HepG2 (cell line): Measurements from ENCODE around the gene NAB2. TPM values are rescaled to one million over a fixed set of nuclear protein-coding genes. Genes with fewer than 3 reads are reported as not detected.

Experiments
- ARID3A ChIP-seq: IDR thresholded peaks from 2 replicates; pipeline ENCODE4 v1.6.1; 2012; ENCODE audit warnings: low read depth, low read length, improper control_type of control experiment
- ATF4 ChIP-seq, 2 experiments: fragments of 450-650 bp in 1 of 2; sonication (generic) in 1 of 2; formaldehyde crosslinking; IDR thresholded peaks; 2 replicates each; pipeline versions ENCODE4 v1.5.0 to v1.8.0; 2020 to 2022; ENCODE audit warnings: mild to moderate bottlenecking in 1 of 2, missing genetic modification reagents in 1 of 2
- CENPT ChIP-seq: sonication (generic); formaldehyde crosslinking; IDR thresholded peaks from 2 replicates; pipeline ENCODE4 v1.8.0; 2022; ENCODE audit warnings: low read depth, mild to moderate bottlenecking, moderate library complexity, missing genetic modification reagents
- CHD4 ChIP-seq: fragments of 200-600 bp; sonication (generic); IDR thresholded peaks from 2 replicates; pipeline ENCODE4 v1.7.0; 2017; ENCODE audit warnings: mild to moderate bottlenecking, low read length, borderline replicate concordance
- GMEB1 ChIP-seq: sonication (generic); formaldehyde crosslinking; IDR thresholded peaks from 2 replicates; pipeline ENCODE4 v1.5.1; 2020; ENCODE audit warnings: missing genetic modification reagents, mild to moderate bottlenecking, borderline replicate concordance
- IRX3 ChIP-seq: sonication (generic); formaldehyde crosslinking; IDR thresholded peaks from 2 replicates; pipeline ENCODE4 v1.8.1; 2023; ENCODE audit warnings: mild to moderate bottlenecking, low read depth, missing genetic modification reagents, borderline replicate concordance
- JUND ChIP-seq: sonication (generic); formaldehyde crosslinking; IDR thresholded peaks from 2 replicates; pipeline ENCODE4 v1.8.0; 2022; ENCODE audit warnings: mild to moderate bottlenecking, missing genetic modification reagents
- MBNL3 ChIP-seq: fragments of 250-450 bp; sonication (Bioruptor Pico); conservative IDR thresholded peaks from 2 replicates; pipeline ENCODE4 v1.8.0; 2022; ENCODE audit warnings: mild to moderate bottlenecking, inconsistent platforms
- MIER2 ChIP-seq: IDR thresholded peaks from 2 replicates; pipeline ENCODE4 v1.6.1; 2016; ENCODE audit warnings: missing biosample characterization, missing genetic modification reagents
- NR1H2 ChIP-seq: sonication (generic); formaldehyde crosslinking; IDR thresholded peaks from 2 replicates; pipeline ENCODE4 v1.8.1; 2022; ENCODE audit warnings: low read depth, missing genetic modification reagents, borderline replicate concordance
- PRDM4 ChIP-seq: sonication (generic); formaldehyde crosslinking; IDR thresholded peaks from 2 replicates; pipeline ENCODE4 v1.9.0; 2021; ENCODE audit warnings: missing genetic modification reagents, borderline replicate concordance
- PREB ChIP-seq: sonication (generic); formaldehyde crosslinking; IDR thresholded peaks from 2 replicates; pipeline ENCODE4 v1.4.0; 2020; ENCODE audit warnings: missing genetic modification reagents
- SNAI1 ChIP-seq: sonication (generic); formaldehyde crosslinking; IDR thresholded peaks from 2 replicates; pipeline ENCODE4 v1.5.0; 2020; ENCODE audit warnings: mild to moderate bottlenecking, missing genetic modification reagents, borderline replicate concordance
- SP4 ChIP-seq: sonication (generic); formaldehyde crosslinking; IDR thresholded peaks from 2 replicates; pipeline ENCODE4 v1.8.1; 2023; ENCODE audit warnings: mild to moderate bottlenecking, missing genetic modification reagents
- XRCC5 ChIP-seq: fragments of 200-400 bp; formaldehyde crosslinking; optimal IDR thresholded peaks from 2 replicates; pipeline ENCODE3; 2017; ENCODE audit warnings: mild to moderate bottlenecking, low read length
- ZBTB20 ChIP-seq: sonication (generic); formaldehyde crosslinking; IDR thresholded peaks from 2 replicates; pipeline ENCODE4 v1.8.1; 2023; ENCODE audit warnings: missing genetic modification reagents, low read depth, mild to moderate bottlenecking, borderline replicate concordance
- ZBTB21 ChIP-seq: sonication (generic); formaldehyde crosslinking; IDR thresholded peaks from 2 replicates; pipeline ENCODE4 v1.4.0; 2020; ENCODE audit warnings: missing genetic modification reagents
- ZNF12 ChIP-seq: sonication (generic); formaldehyde crosslinking; IDR thresholded peaks from 2 replicates; pipeline ENCODE4 v1.5.0; 2020; ENCODE audit warnings: missing genetic modification reagents
- ZNF562 ChIP-seq: sonication (generic); formaldehyde crosslinking; IDR thresholded peaks from 2 replicates; pipeline ENCODE4 v1.8.0; 2022; ENCODE audit warnings: missing genetic modification reagents, borderline replicate concordance
- ZNF652 ChIP-seq: IDR thresholded peaks from 2 replicates; pipeline ENCODE4 v1.6.1; 2016; ENCODE audit warnings: low read depth, borderline replicate concordance
- ZNF724P ChIP-seq: sonication (generic); formaldehyde crosslinking; IDR thresholded peaks from 2 replicates; pipeline ENCODE4 v1.8.0; 2022; ENCODE audit warnings: missing genetic modification reagents, borderline replicate concordance
- ZNF891 ChIP-seq: sonication (generic); formaldehyde crosslinking; IDR thresholded peaks from 2 replicates; pipeline ENCODE4 v1.5.0; 2020; ENCODE audit warnings: mild to moderate bottlenecking, missing genetic modification reagents
- ZSCAN25 ChIP-seq: sonication (generic); formaldehyde crosslinking; IDR thresholded peaks from 2 replicates; pipeline ENCODE4 v1.8.0; 2022; ENCODE audit warnings: mild to moderate bottlenecking, missing genetic modification reagents
- polyA plus RNA-seq, 8 experiments: library from polyadenylated mRNA; depleted of rRNA in 3 of 8; stranded (reverse) in 7 of 8; unstranded in 1 of 8; fragments of >200 nt; fragmentation: Illumina TruSeq in 4 of 8; extraction: Trizol in 4 of 8; gene quantifications; 2 replicates each; pipeline versions ENCODE4 v1.2.1 to v1.2.3, GENCODE V29; 2011 to 2016; ENCODE audit warnings: low read depth in 4 of 8, missing spikeins in 1 of 8, mixed read lengths in 1 of 8; ENCODE audit not compliant: insufficient read depth in 1 of 8
- total RNA-seq, 5 experiments: library from RNA; depleted of rRNA; stranded (reverse); fragments of >200 nt; fragmentation: Illumina TruSeq; extraction: Trizol; gene quantifications; 2 replicates each; pipeline ENCODE4 v1.2.3, GENCODE V29; 2016; ENCODE audit warnings: low read depth in 1 of 5

NAB2 gene
- total and polyA plus RNA-seq, 2 of the 13 experiments (the other 11 are each of a cell fraction or from before 2014, with no cell fraction given) = 11.7 to 12.9 TPM

- TF ChIP-seq ATF4 (CRISPR knock-in tag; IDR thresholded peaks at IDR 0.05) = no peak; a peak in 1 of 4 replicates
- no peak for TF ChIP-seq CENPT
- TF ChIP-seq ZBTB20 = no peak
- no peak for TF ChIP-seq ZNF562 (CRISPR knock-in tag)
- TF ChIP-seq IRX3 = no peak
- no peak for TF ChIP-seq JUND (CRISPR knock-in tag)
- no peak for TF ChIP-seq ZSCAN25
- TF ChIP-seq NR1H2 = no peak
- TF ChIP-seq SNAI1 = no peak
- TF ChIP-seq MBNL3 = no peak
- TF ChIP-seq ZNF12 = no peak
- no peak for TF ChIP-seq CHD4
- no peak for TF ChIP-seq ZNF652 (CRISPR knock-in tag)
- no peak for TF ChIP-seq PRDM4
- no peak for TF ChIP-seq ZNF891 (CRISPR knock-in tag)
- TF ChIP-seq ARID3A = no peak
- no peak for TF ChIP-seq PREB
- no peak for TF ChIP-seq ZNF724P
- no peak for TF ChIP-seq MIER2 (CRISPR knock-in tag)
- peak; percentile 74 for TF ChIP-seq XRCC5
- no peak for TF ChIP-seq ZBTB21 (CRISPR knock-in tag)
- TF ChIP-seq GMEB1 (CRISPR knock-in tag) = no peak
- TF ChIP-seq SP4 (CRISPR knock-in tag) = no peak
Observed at GRCh38 chr12:57130941-57131340, 42.0 kb downstream of the NAB2 start (continued).
